Stimulated activated CD4-positive, alpha-beta T cell treated with anti-CD3 and anti-CD28 coated beads, Interleukin-1b, Interleukin-23, amount 100 ng/mL, for 1 hour (primary cell): Measurements from ENCODE around the gene STX19.
"Not testable (repeated sequence)": the region's sequence is repeated elsewhere in the genome, so short reads cannot be mapped to it uniquely, and the experiment has no call there.

ENCODE experiments used
- DNase-seq, 2 donors: peaks; one replicate each; pipeline ENCODE4 v3.0.0-alpha.2; 2020; ENCODE audit warnings: low read depth in 2 of 2

Gene STX19, protein sequence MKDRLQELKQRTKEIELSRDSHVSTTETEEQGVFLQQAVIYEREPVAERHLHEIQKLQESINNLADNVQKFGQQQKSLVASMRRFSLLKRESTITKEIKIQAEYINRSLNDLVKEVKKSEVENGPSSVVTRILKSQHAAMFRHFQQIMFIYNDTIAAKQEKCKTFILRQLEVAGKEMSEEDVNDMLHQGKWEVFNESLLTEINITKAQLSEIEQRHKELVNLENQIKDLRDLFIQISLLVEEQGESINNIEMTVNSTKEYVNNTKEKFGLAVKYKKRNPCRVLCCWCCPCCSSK

DNA sequence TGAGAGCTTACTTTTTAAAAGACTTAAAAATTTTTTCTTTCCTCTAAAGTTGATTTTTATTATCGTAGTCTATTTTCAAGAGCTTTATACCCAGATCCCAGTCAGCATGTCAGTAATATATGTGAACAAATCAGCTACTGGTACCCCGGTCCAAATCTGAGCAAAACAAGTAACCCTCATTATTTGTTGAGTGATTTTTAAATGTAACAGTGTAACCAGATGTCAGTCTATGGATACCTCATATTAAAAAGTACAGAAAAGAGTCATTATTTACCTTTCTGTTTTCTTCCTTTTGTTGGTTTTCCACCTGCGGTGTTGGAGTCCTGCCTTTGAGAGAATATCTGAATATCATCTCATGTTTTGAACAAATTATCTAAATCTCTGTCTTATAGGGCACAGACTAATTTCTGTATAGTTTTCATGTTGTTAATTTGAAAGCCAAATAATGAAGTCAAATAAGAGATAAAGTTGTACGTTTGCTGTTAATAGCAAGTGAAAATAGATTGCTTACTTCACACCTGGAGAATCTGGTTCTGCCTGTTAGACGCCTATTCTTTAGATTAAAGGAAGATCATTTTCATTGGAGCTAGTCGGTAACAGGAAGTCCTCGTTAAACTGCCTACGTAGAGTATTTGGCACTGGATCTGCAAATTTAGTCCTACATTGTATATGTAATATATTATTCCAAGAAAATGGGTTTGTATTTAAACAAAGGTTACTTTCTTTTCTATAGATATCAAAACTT lies at the start of gene STX19:
Gene STX19, minus strand, starts transcription at position 505 of the 745 bp plus-strand sequence. CDS start 13,328 bp downstream, outside the sequence.
- no peak for DNase-seq

DNA sequence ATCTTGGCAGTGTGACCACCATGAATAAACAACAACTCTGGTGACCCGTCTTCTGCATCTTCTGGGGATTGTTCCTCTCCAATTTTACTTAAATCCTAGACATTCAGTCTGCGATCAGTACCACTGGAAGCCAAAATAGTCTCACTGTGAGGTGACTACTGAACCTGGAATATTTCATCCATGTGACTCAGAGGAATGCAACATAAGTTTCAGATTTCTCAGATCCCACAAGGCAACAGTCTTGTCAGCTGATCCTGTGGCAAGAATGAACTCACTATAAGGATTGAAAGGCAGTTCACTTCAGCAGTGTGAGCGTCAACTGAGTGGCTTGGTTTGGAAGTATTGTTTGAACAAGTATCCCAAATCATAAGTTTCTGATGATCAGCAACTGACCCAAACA lies 47.7 kb upstream of the STX19 start:
- no peak for DNase-seq

DNA sequence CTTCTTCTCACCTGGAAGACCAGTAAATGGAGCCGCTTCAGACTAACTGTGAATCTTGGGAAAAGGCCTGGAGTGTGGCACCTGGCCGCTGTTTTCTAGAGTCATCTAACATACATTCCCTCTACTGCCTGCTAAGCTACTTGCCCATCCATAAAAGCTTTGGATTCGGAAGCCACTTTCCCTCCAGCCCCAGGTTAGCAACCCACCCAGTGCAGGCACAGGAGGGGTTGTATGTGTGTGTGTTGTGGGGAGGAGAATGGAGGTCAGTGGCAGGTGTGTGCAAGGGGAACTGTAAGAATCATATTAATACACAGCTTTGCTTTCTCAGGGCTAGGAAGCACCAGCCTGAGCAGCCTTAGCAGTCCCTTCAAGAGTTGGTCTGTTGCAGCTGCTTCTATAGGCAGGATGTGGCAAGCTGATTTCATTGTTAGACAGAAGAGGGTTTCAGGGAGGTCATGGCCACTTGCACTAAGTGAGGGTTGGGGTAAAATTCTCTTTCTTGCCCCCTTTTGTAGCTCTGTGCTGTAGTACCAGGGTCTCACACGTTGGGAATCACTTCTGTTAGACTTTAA lies 43.4 kb upstream of the STX19 start:
- DNase-seq, result no peak

DNA sequence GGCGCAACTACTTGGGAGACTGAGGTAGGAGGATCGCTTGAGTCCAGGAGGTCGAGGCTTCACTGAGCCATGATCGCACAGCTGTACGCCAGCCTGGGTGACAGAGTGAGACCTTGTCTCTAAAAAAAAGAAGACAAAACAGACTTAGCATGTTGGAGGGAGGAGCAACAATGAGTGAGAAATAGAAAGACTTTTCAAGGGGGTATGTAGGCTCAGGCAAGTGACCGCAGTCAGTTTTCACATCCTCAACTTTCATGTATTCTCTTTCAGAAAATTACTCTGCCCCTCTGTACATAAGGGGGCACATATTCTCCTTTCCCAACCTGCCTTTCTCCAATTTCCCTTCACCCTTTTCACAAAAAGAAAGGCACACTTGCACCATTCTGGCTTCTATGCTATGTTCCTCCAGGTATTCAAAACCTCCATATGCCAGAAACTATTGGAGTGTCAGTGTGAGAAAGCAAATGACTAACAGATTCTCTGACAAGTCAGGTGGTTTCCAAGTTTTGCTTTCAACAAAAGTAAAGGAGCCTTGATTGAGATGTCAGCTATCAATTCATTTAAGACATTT lies 42.0 kb upstream of the STX19 start:
- DNase-seq, result no peak

DNA sequence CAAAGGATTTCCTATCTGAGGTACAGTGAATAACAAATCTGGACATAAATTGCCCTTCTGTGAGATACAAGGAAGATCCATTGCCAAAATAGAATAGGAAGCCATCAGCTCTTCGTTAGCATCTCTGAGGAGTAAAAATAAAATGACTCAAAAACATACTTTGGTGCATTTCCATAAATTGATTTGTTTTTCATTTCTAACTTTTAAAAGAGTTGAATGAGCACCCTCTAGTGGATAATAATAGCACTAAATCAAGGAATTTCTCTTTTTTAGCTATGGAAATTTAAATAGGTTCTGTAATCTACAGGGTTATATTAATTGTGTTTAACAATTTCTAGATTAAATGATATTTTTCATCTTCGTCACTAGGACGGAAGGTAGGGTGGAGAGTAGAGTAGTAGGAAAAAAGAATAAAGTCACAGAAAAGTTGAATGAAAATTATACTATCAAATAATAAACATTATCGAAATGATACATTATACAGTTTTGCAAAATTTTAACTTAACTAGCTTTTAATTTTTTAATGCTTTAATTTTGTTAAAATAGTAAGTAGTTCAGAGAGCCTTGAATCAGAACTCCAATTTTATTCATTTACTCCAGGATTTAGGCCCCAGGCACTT lies 40.9 kb upstream of the STX19 start:
- DNase-seq, result no peak

DNA sequence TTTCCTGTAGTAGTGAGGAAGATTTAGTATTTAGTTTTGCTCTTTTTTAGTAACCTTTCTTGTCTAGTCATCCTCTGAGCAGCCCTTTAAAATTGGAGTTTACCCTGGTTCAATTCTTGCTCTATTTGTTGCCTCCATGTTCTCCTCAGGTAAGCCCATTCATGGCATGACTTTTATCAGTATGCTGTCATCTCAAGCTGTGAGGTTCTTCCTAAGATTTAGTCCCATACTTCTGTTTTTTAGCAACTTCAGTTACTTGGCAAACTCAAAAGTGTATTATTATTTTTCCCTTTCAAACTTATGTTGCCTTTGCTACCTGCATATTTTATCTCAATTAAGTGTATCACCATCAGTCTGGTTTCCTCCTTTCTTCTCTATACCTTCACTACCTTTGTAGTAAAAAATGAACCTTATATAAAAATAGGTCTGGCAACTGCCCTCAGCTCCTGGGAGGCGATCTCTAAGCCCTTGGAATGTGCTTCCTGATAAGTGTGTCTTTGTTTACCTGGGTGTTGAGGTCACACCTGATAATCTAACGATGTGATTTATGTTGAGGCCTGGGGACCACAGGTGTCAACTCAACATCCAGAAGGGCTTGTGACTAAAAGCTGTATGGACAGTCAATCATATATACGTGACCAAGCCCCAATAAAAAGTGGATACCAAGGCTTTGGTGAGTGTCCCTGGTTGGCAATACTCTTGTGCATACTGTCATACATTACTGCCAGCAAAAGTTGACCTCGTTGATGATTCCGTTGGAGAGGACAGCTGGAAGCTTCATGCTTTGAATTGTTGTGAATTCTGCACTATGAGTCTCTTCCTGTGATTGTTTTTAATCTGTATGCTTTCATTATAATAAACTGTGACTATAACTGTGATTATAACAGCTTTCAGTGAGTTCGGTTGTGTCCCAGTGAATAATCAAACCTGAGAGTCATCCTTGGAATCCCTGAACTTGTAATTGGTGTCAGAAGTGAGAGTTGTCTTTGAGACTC lies 38.4 kb upstream of the STX19 start:
- no peak for DNase-seq

DNA sequence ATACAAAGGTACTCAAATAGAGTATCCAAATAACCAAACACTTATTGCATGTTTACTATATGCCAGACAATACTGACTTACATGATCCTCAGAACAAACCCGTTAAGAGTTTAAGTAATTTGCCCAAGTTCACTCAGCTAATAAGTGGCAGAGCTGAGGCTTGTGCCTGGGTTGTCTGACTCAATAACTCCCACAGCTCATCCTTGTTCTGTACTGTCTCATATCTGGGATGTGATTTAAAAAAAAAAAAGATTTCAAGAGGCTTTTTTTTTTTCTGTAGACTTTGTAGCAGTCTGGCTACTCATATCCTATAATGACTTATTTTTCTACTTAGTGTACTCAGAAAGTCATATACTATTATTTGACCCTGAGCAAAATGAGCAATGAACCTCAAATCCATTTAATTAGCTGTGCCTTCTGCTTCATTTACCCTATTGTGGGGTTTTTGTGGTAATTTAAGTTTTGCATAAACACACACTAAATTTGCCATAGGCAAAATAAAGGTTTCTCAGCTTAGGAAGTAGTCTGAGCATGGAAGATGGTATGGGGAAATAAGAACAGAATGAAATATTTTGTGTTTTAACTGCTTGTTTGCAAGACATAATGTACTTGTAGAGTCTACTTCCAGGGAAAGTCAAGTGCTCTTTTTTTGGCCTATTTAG lies 37.6 kb upstream of the STX19 start:
- DNase-seq, result no peak

DNA sequence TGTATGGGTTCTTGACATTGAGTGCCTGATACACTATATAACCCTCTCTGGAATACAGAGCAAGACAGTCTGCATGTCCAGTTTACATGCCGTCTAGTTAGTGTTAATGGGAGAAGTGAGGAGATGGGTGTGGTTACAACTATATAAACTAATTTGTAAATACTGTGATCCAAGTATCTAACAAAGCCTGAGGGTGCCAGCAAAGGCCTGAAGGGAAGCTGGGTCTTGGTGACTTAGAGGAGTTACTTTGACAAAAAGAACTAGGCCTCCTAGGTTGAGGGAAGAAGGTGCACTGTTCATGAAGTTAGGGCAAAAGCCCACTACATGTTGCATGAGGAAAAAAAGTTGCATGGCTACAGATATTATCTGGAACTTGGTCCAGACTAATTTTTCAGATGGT lies 36.7 kb upstream of the STX19 start:
- DNase-seq, result no peak

DNA sequence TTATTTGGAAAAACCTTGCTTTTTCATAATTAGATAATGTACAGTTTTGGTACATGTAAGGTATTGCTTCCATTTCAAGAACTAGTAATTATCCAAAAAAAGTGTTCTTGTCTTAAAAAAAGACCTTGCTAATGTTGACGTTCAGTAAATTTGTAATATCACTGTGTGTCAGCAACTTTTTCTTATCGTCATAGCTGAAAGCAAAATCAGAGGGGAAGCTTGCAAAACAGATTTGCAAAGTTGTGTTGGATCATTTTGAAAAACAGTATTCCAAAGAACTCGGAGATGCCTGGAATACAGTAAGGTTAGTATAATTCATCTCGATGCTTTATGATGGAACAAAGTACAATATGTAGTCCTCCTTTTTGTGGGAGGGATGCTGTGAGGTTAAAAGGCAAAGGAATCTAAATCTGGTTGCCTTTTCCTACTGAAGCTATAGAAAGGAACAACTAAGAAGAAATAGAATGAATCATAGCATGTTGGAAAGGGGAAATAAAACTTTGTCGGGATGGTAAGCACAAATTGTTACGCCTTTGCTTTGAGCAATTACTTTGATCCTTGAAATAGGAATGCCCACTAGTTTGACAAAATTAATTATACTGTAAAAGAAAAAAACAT lies 36.0 kb upstream of the STX19 start:
- DNase-seq, result no peak

DNA sequence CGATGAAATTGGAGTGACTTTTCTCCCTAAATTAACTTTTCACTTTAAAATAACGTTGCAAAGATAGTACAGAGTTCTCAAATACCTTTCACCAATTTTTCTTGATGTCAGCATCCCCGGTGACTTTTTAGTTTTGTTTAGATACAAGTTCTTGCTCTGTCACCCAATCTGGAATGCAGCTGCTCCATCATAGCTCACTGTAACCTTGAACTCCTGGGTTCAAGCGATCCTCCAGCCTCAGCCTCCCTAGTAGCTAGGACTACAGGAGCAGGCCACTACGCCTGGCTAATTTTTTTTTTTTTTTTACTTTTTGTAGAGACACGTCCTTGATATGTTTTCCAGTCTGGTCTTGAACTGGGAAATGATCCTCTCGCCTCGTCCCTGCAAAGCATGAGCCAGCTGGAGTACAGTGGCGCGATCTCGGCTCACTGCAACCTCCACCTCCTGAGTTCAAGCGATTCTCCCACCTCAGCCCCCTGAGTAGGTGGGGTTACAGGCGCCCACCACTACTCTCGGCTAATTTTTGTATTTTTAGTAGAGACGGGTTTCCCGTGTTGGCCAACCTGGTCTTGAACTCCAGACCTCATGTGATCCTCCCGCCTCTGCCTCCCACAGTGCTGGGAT lies 35.2 kb upstream of the STX19 start:
- DNase-seq, result no peak

DNA sequence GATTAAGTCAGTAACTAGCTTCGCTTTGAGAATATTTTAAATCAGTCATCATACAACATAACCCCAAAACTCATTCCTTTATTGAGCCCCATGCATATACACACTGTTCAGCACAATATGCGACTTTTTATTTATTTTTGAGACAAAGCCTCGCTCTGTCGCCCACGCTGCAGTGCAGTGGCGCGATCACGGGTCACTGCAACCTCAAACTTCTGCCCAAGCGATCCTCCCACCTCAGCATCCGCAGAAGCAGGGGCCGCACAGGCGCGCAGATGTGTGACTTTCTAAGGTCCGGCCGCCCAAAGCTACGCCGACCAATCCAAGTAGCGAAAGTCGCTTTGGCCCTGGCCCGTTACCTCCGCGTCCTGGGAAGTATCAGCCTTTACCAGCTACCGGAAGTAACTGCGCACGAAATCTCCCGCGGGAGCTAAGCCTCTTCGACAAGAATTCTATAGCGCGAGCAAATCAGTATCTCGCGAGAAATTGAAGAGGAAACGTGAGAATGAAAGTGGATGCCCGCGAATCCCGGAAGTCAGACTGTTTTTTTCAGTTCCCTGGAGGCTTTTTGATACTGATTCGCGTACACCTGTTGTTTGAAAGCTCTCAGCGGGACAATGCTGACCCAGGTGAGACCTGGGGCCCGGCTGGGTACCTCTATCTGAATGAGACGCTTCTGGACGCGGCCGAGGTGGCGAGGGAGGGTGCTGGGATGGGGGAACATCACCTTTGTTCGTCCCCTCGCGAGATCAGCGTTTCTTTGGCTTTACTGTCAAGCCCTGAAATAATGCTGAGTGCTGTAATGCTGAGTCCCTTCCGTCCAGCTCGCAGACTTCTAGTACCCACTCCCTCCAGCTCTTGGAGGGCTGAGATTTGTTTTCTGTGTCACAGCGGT lies 34.4 kb upstream of the STX19 start, which contains the start of the genes DHFR2 and NSUN3:
Gene DHFR2, minus strand, starts transcription at position 404 of the 892 bp plus-strand sequence. CDS start 1,405 bp downstream, outside the sequence.
Gene NSUN3, plus strand, starts transcription at position 549 of the 892 bp plus-strand sequence. Its CDS starts 66 bp downstream, at position 615.
- DNase-seq, result peak; percentile 46 to 47

DNA sequence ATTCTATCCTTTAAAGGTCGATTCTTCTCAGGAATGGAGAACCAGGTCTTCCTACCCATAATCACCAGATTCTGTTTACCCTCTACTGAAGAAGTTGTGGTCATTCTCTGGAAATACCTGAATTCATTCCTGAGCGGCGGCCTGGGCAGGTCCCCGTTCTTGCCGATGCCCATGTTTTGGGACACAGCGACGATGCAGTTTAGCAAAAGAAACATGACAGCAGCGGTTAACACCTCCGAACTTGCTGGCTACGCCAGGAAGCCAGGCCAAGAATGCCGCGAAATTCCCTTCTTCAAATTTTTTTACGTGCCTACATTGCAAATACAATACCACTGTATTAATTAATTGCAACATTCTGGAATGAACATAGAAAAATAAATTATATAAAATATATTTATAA lies 32.9 kb upstream of the STX19 start:
- DNase-seq, result no peak

DNA sequence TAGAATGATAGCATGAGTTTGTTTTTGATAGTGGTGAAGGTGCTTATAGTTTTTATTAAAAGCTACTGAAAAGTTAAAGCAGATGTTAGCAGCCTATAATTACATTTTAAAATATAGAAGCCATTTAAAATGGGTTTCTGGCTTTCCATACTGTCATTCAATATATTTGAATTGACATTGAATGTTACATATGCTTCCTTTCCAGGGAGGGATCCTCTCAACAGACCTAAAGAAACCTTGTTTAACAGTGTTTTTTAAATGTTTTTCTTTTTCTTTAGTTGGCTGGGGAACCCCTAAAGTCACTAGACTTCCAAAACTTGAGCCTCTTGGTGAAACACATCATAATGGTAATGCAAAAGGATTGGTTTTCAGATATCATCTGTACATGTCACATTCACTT lies 22.1 kb upstream of the STX19 start:
- DNase-seq, result no peak

DNA sequence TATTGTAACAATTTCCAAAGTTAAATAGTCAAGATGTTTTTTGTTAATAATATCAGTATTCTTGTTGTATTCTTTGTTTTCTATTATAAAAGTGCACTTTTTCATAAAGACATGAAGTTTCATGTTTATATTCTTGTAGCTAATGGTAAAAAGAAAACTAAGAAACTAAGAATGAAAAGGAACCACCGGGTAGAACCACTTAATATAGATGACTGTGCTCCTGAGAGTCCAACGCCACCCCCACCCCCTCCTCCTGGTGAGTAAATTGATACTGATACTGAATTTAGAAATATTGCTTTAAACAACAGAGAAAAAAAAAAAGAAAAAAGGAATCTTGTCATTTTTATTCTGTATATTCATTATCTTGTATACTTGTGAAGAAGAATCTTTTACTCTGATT lies 20.9 kb upstream of the STX19 start:
- DNase-seq, result no peak

DNA sequence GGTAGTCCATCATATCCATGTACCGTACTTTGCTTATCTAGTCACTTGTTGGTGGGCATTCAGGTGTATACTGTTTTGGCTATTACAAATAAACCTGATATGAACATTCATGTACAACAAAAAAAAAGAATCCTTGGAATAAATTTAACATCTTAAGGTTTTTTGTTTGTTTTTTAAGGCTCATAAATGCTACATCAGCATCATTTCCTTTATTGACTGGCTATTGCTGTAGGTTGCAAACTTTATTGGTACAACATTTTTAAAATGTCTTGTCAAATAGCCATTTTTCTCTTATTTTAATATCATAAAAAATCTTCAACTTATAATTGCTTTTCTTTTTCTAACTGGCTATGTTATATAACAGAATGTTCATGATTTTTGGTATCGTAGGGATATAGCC lies 18.1 kb upstream of the STX19 start:
- DNase-seq, result no peak

DNA sequence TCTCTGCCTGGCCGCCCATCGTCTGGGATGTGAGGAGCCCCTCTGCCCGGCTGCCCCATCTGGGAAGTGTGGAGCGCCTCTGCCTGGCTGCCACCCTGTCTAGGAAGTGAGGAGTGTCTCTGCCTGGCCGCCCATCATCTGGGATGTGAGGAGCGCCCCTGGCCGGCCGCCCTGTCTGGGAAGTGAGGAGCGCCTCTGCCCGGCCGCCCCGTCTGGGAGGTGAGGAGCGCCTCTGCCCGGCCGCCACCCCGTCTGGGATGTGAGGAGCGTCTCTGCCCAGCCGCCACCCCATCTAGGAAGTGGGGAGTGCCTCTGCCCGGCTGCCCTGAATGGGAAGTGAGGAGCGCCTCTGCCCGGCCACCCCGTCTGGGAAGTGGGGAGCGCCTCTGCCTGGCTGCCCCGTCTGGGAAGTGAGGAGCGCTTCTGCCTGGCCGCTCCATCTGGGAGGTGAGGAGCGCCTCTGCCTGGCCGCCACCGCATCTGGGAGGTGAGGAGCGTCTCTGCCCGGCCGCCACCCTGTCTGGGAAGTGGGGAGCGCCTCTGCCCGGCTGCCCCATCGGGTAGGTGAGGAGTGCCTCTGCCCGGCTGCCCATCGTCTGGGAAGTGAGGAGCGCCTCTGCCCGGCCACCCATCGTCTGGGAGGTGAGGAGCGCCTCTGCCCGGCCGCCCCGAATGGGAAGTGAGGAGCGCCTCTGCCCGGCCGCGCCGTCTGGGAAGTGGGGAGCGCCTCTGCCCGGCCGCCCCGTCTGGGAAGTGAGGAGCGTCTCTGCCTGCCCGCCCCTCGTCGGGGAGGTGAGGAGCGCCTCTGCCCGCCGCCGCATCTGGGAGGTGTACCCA lies 15.9 kb upstream of the STX19 start:
- DNase-seq, result not testable (repeated sequence)

DNA sequence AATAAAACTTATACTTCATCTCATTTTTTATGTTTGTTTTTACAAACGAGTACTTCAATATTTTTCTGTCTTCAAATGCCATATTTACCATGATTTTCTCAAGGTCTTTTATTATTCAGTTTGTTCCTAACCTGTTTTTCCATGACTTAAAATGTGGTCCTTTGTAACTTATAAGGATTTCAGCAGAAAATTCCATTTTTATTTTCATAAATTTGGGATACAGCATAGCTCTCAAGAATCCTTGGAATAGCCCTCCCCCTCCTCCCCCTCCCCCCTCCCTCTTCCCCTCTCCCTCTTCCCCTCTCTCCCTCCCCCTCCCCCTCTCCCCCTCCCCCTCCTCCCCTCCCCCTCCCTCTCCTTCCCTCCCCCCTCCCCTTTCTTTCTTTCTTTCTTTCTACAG lies 14.9 kb upstream of the STX19 start:
- no peak for DNase-seq
